Ishikawa (cell line): ENCODE data around the gene ZMIZ1.

Source experiments
- CEBPB ChIP-seq: IDR thresholded peaks from 2 replicates; pipeline ENCODE4 v1.6.1; 2012
- CREB1 ChIP-seq: IDR thresholded peaks from 2 replicates; pipeline ENCODE4 v1.6.1; 2012; ENCODE audit warnings: low read depth
- EGR1 ChIP-seq: IDR thresholded peaks from 2 replicates; pipeline ENCODE4 v1.6.1; 2012
- EP300 ChIP-seq: IDR thresholded peaks from 2 replicates; pipeline ENCODE4 v1.6.1; 2012; ENCODE audit warnings: borderline replicate concordance
- FOXM1 ChIP-seq: IDR thresholded peaks from 2 replicates; pipeline ENCODE4 v1.6.1; 2012; ENCODE audit warnings: low read depth, borderline replicate concordance
- MAX ChIP-seq: IDR thresholded peaks from 2 replicates; pipeline ENCODE4 v1.6.1; 2012
- NFIC ChIP-seq: IDR thresholded peaks from 2 replicates; pipeline ENCODE4 v1.6.1; 2012
- RAD21 ChIP-seq: IDR thresholded peaks from 2 replicates; pipeline ENCODE4 v1.6.1; 2012; ENCODE audit warnings: low read depth
- REST ChIP-seq: IDR thresholded peaks from 2 replicates; pipeline ENCODE4 v1.6.1; 2012; ENCODE audit warnings: low read depth, mild to moderate bottlenecking
- TAF1 ChIP-seq: IDR thresholded peaks from 2 replicates; pipeline ENCODE4 v1.6.1; 2012; ENCODE audit warnings: low read depth, mild to moderate bottlenecking
- TCF12 ChIP-seq: IDR thresholded peaks from 2 replicates; pipeline ENCODE4 v1.6.1; 2012; ENCODE audit warnings: low read depth
- TEAD4 ChIP-seq: IDR thresholded peaks from 2 replicates; pipeline ENCODE4 v1.6.1; 2012
- USF1 ChIP-seq: IDR thresholded peaks from 2 replicates; pipeline ENCODE4 v1.6.1; 2012
- YY1 ChIP-seq: IDR thresholded peaks from 2 replicates; pipeline ENCODE4 v1.6.1; 2012; ENCODE audit warnings: low read depth
- ZBTB7A ChIP-seq: IDR thresholded peaks from 2 replicates; pipeline ENCODE4 v1.6.1; 2012; ENCODE audit warnings: low read depth

ZMIZ1 gene

GRCh38 chr10:79131836-79132631 lies 63.3 kb downstream of the ZMIZ1 start:
- TF ChIP-seq CEBPB (no peak), MAX (no peak), YY1 (no peak), TAF1 (no peak), USF1 (no peak), CREB1 (no peak), ZBTB7A (no peak), EGR1 (no peak)

GRCh38 chr10:79132681-79133381 lies 64.1 kb downstream of the ZMIZ1 start:
- TF ChIP-seq MAX (no peak), RAD21 (no peak), FOXM1 (no peak), USF1 (no peak), TAF1 (no peak), YY1 (no peak), TEAD4 (no peak), CREB1 (no peak)

GRCh38 chr10:79133416-79133815 lies 64.7 kb downstream of the ZMIZ1 start:
- TF ChIP-seq REST (no peak), CEBPB (no peak), CREB1 (no peak), FOXM1 (no peak), TCF12 (no peak), EGR1 (no peak), EP300 (no peak)

- no peak for TF ChIP-seq USF1
- no peak for TF ChIP-seq FOXM1
- TF ChIP-seq EGR1, result no peak
- TF ChIP-seq ZBTB7A, result no peak
These were observed 67.0 kb downstream of the ZMIZ1 start for GRCh38 chr10:79135790-79136189.

- TF ChIP-seq REST (no peak), CREB1 (no peak), TCF12 (no peak), TAF1 (no peak), NFIC (no peak), FOXM1 (no peak), ZBTB7A (no peak), YY1 (no peak), EGR1 (no peak), USF1 (no peak), CEBPB (no peak), RAD21 (no peak), TEAD4 (no peak), EP300 (no peak)
These were observed 67.7 kb downstream of the ZMIZ1 start for GRCh38 chr10:79136236-79137005.
